ENCODE data around the gene MARCHF3. TPM values are rescaled to one million over a fixed set of nuclear protein-coding genes. Genes with fewer than 3 reads are reported as not detected.

The MARCHF3 gene
- polyA plus RNA-seq, 12 donors: 6.0 to 13.0 (median 8.1) TPM; not detected in 1

- no peak for DNase-seq
Observed at GRCh38 chr5:126988021-126988569, 42.3 kb downstream of the MARCHF3 start.

DNA sequence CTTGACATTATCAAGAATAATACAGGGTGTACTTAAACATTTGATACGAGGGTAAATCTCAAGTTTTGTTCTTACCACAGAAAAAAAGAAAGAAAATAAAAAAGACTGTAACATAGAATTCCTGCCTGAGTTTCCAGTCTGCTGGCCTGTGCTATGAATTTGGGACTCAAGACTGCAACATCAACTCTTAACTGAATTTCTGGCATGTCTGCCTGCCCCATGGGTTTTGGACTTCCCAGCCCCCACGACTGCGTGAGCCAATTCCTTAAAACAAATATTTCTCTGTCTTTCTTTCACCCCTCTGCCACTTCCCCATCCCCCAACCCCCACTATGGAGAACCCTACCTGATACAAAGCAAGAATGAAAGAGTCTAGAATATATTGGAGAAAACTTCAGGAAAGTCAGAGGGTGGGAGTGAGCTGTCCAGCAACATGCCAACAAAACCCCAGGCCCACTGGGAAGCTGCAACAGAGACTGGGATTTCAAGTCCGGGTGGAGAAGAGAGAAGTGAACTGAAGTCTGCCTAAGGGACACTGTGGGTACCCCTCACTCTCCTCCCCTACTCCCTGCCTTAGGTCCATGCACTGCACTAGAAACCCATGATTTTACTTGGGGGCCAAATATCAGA is 43.0 kb downstream of the MARCHF3 start:
- DNase-seq: no peak

- DNase-seq: no peak
Observed at GRCh38 chr5:126984632-126985031, 45.7 kb downstream of the MARCHF3 start.

GRCh38 chr5:126983874-126984266 is 46.5 kb downstream of the MARCHF3 start:
- DNase-seq: no peak

DNA sequence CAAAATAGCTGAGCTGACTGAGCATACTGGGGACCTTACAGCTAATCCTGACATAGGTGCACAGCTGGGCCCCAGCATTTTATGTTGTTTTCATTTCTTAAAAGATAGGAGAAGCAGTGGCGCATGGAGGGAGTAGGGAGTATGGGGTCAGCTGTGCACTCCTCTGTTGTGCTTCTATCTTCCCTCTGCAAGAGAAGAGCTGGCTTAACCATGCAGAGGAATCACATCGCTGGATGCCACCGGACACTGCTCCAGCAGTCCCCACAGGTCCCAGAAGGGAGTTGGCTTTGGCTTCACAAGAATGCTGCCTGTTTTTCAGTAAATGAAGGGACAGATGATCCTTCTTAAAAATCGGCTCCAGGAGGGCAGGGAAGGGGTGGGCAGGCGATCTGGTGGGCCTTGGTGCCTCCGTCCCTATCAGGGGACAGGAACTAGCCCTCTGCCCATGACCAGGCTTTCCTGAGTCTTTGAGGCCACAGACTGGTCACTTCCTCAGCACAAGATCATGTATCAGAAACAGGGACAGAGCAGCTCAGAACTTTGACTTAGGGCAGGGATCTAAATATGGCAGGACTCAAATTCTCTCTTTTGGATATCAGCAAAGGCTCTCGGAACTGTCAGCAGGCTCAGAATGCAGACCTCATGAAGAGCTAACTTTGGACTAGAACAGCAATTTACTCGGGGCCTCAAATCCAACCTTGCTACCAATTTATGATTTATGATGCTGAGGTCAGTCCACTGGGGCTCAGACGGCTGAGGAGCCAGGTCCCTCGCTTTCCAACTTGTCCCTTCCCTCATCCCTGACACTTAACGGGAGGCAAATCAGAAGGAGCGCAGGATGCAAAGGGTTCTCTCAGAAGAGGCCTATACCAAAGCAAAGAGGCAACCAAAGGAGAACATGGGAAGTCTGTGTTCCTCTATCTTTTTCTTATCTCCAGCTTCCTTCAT is 47.2 kb downstream of the MARCHF3 start:
- DNase-seq: no peak

DNA sequence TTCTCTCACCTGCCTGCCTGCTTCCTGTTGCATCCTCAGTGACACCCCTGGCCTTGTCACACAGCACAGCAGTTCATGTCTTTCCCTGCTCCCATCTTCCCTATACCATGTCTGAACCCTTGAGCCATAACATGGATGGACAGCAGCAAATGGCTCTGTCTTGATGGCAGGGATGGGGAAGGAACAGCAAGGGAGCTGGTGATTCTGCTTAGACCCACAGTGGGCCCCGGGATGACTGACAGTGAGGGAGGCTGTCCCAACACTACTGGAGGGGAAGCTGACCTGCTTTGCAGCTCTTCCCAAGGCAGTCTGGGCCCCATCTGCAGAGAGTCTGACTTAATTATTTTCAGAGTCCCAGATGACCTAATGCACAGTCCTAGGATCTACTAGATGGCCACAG is 48.2 kb downstream of the MARCHF3 start:
- no peak for DNase-seq

GRCh38 chr5:126981701-126982100 is 48.7 kb downstream of the MARCHF3 start:
- DNase-seq: no peak

DNA sequence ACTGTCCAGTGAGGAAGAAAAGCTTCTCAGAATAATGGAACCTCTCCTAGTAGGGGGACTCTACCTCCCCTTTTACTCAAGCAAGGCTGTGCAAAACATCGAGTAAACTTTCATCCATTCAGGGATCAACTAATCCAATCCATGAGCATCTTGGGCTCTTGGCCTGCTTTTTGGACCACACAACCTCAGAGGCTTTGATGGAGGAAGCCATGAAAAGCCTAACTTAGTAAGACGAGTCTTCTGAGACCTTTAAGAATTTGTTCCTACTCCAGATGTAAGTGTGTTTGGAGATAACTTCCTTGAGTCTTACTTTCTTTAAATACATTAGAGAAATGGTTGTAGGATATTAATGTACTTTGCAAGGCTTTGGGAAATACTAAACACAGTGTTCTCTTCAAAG is 49.1 kb downstream of the MARCHF3 start:
- DNase-seq: no peak

DNA sequence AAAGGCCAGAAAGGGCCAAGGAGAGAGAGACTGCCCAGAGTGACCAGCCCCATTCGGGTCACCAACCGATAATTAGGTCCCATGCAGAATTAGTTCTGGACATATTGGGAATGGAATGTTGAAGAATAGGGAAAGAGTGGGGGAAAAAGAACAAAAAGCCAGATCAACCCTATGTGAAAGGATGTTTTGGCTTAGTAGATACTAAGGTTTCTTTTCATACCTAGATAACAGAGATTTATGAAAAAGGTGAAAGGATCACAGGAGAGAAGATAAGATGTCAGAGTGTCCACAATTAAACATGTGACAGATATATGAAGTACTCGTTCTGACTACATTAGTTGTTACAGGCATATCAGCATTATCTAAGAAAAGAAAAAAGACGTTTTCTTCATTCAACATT is 52.1 kb downstream of the MARCHF3 start:
- no peak for DNase-seq

DNA sequence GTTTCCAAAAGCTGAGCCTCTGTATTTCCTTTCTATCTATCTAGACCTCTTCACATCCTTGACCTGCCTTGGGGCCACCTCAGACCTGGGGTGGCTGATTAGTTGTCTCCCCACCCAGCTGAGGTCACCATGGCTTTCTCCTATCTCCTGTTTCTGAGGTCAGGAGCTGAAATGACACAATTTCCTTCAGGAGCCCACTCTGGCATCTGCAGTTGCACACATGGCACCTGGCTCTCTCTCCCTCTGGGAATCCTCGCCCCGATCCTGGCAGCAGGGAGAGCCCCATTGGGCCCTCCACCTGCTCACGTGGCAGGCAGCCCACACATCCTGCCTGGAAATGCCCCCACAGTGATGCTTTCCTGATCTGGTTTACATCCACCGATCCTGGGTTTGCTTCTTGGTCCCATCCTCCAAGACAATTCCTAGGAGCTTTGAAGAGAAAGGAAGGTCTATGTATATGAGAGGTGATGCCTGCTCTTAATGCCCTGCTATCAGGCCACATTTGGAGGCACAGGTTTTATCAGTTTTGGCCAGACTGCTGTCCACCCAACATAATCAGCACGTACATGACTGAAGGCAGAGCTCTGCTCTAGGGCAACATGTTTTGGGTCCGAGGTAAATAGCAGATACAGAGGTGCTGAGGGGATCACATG is 53.7 kb downstream of the MARCHF3 start:
- no peak for DNase-seq

DNA sequence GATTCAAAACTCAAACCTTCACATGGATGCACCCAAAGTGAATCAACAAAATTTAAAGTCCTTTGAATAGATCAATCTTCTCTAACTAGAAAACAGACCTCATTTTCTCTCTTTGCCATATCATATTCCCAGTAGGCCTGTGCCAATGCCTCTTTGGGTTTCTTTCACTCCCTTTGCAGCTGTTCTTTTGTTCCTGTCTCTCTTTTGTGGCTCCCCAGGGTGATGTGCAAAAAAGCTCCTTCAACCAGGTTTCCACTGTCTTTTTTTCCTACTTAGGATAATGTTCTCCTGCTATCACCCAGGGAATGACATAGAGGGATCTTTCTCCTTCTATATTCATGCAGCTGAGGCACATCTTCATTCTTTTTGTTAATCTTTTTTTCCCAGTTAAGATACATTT is 54.6 kb downstream of the MARCHF3 start:
- DNase-seq: no peak

- DNase-seq: no peak
Observed at GRCh38 chr5:126973193-126973592, 57.2 kb downstream of the MARCHF3 start.

- no peak for DNase-seq
Observed at GRCh38 chr5:126972062-126972895, 58.1 kb downstream of the MARCHF3 start.

DNA sequence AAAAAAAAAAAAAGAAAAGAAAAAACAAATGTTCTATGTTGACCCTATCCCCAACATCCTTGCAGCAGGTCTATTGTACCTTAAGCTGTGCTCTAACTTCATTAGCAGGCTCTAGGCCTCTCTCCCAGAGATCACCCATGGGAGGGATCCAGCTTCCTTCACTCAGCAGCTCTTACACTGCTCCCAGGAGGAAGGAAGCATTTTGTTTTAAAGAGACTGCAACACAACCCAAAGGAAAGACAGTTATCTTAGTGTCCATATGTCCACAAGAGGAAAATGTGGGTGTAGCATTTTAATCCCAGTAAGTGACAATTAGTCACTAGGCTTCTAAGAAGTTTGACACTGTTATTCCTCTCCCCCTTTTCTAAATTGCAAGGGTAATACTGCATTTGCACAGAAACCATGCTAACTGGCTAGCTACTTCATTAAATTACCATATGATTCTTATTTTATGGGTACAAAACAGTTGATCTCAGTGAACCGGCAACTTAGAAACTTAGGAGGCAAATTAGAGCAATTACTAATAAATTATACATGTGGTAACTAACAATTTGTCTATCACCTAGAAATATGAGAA is 58.8 kb downstream of the MARCHF3 start:
- no peak for DNase-seq

DNA sequence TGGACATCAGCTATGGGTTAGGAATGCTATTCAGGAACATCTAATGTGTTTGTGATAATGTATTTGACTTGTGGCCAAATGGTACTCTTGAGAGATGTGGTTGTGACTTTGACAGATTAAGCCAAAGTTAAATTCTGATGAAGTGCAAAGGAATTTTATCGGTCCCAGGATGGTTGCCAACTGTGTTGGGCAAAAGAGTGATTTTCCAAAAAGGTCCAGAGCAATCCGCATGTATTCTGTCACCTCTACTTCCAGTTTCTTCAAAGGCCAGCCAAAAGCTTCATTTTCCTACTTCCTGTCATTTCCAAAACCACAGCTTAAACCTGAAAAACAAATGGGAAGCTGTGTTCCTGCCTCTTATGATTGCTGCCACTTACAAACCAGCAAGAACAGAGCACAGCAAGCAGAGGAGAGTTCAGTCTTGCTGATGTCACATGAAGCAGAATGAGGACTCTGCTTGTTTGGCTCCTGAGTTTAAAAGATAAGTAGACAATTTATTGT is 59.8 kb downstream of the MARCHF3 start:
- DNase-seq: no peak

DNA sequence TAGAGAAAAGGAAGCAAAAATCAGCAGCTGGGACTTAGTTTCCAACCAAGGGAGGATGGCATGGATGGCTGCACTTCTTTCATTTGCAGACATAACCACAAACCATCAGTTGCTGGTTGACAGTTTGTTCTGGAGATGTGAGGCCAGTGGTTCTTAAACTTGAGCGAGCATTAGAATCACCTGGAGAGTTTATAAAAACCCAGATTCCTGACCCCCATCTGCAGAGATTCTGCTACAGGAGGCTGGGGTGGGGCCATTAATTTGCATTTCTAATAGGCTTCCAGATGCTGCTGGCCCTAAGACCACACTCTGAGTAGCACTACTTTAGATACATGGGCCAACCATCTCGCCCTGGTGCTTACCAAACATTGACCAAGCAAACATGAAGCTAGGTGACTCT is 60.8 kb downstream of the MARCHF3 start:
- no peak for DNase-seq

- no peak for DNase-seq
Observed at GRCh38 chr5:126967808-126968466, 62.4 kb downstream of the MARCHF3 start.

DNA sequence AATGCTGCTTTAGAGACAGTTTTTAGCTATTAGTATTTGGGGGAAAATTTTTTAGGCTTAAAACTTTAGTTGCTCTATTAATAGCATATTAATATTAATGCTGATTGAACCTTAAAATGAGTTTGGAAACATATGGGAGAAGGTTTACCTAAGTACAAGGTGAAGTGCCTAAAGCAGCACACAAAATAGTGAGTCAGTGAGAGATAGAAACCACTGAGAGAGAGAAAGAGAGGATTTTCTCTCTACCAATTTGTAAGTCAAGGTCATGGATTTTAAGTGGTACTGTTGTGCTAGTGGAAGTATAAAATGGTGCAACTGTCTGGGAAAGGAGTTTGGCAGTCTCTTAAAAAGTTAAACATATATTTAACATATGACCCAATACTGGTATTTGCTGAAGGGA is 64.9 kb downstream of the MARCHF3 start:
- DNase-seq: no peak

DNA sequence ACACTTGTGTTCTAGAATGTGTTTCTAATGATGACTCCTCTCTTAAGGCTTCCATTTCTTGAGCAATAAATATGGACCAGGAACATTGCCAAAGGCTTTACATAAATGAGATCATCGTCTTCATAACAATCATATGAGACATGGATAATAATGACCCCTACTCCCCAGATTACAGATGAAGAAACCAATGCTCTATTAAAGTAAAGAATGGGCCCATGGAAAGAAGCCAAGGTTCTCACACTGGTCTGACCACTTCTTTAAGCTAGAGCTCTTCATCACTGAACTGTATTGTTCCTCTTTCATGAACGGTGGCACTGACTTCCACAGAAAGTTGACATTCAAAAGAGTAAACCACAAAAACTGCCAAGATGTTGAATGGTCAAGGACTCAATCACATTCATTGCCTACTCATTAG is 65.3 kb downstream of the MARCHF3 start:
- DNase-seq: no peak

- no peak for DNase-seq
Observed at GRCh38 chr5:126963822-126964375, 66.5 kb downstream of the MARCHF3 start.
